GM12878 (cell line): ENCODE data around the gene HYCC2.

Experiments used
- BHLHE40 ChIP-seq, 2 experiments: fragments of 450-650 bp in 1 of 2; IDR thresholded peaks; 2 replicates each; pipeline ENCODE4 v1.6.1; 2011 to 2017; ENCODE audit warnings: low read depth in 2 of 2, borderline replicate concordance in 1 of 2, improper control_type of control experiment in 1 of 2, low read length in 1 of 2, mild to moderate bottlenecking in 1 of 2
- HSF1 ChIP-seq: fragments of 150-350 bp; IDR thresholded peaks from 2 replicates; pipeline ENCODE4 v1.6.1; 2014; ENCODE audit warnings: mild to moderate bottlenecking, low read depth, low read length
- MAX ChIP-seq: IDR thresholded peaks from 2 replicates; pipeline ENCODE4 v1.6.1; 2012; ENCODE audit warnings: low read depth, low read length, improper control_type of control experiment
- MYC ChIP-seq: IDR thresholded peaks from 2 replicates; pipeline ENCODE4 v1.6.1; 2011; ENCODE audit warnings: mild to moderate bottlenecking, low read length, moderate library complexity, inconsistent platforms; ENCODE audit not compliant: insufficient read depth, insufficient replicate concordance, insufficient read length, severe bottlenecking
- NR2C2 ChIP-seq: IDR thresholded peaks from 2 replicates; pipeline ENCODE4 v1.6.1; 2011; ENCODE audit warnings: borderline replicate concordance, low read depth; ENCODE audit not compliant: control insufficient read depth, insufficient read length
- POLR2A ChIP-seq: IDR thresholded peaks from 2 replicates; pipeline ENCODE4 v1.6.1; 2011; ENCODE audit warnings: low read depth, mild to moderate bottlenecking, low read length
- POLR2AphosphoS2 ChIP-seq: IDR thresholded peaks from 2 replicates; pipeline ENCODE4 v1.6.1; 2011; ENCODE audit warnings: low read depth, mild to moderate bottlenecking, low read length, improper control_type of control experiment, moderate library complexity
- POLR2AphosphoS5 ChIP-seq: IDR thresholded peaks from 2 replicates; pipeline ENCODE4 v1.6.1; 2011; ENCODE audit warnings: mild to moderate bottlenecking, low read length, inconsistent platforms
- RFX5 ChIP-seq: IDR thresholded peaks from 2 replicates; pipeline ENCODE4 v1.6.1; 2011; ENCODE audit warnings: low read depth, low read length, improper control_type of control experiment

DNA sequence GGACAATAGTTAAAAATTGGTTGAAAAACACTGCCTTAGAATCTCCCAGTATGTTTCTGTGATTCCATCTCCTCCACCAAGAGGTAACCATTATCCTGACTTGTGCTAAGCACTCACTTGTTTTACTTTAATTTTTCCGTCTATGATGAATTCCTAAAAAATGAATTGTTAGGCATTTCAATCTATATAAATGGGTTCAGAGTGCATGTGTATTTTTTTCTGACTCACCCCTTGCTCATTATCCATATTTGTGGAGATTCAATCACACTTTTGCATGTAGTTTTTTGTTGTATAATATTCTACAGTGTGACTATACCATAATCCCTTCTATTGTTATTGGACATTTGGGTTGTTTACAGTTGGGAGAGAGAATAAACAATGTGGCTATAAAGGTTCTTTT, 1.6 kb upstream of the HYCC2 start:
- TF ChIP-seq POLR2AphosphoS5 (no peak), HSF1 (no peak), POLR2A (no peak), POLR2AphosphoS2 (no peak), NR2C2 (no peak), RFX5 (no peak), MAX (no peak), MYC (no peak), BHLHE40 (IDR thresholded peaks at IDR 0.05; ENCODE audit: borderline replicate concordance in 1 of 2, low read depth in 2 of 2, low read length in 1 of 2) (no peak)
